Measurements from ENCODE around the gene SERPINA12. TPM values are rescaled to one million over a fixed set of nuclear protein-coding genes. Genes with fewer than 3 reads are reported as not detected.
"Not testable (repeated sequence)": the region's sequence is repeated elsewhere in the genome, so short reads cannot be mapped to it uniquely, and the experiment has no call there.

The SERPINA12 gene
- total RNA-seq, 1 donor, result not detected

- Histone ChIP-seq H4K20me1 (ENCODE audit: insufficient read depth, low read length) (no peaks in the 10 kb centered on the region), H3K27me3 (ENCODE audit: insufficient read depth, low read length) (peaks cover 13% of the 10 kb centered on the region), H3K27ac (ENCODE audit: low read depth, low read length) (no peak overlapping the region), H3K4me2 (ENCODE audit: insufficient read depth, low read length) (no peak overlapping the region), H3K36me3 (ENCODE audit: insufficient read depth, low read length) (no peaks in the 10 kb centered on the region), H3K79me2 (ENCODE audit: insufficient read depth, low read length) (no peaks in the 10 kb centered on the region), H3K4me3 (ENCODE audit: insufficient read depth, low read length) (no peak overlapping the region), H2AFZ (ENCODE audit: low read length) (no peak overlapping the region), H3K4me1 (ENCODE audit: insufficient read depth, low read length) (peaks cover 4% of the 10 kb centered on the region), H3K9me3 (ENCODE audit: low read depth, low read length) (no peaks in the 10 kb centered on the region)
- TF ChIP-seq CTCF (IDR thresholded peaks at IDR 0.05; ENCODE audit: extremely low read depth, low read depth, low read length), result no peak
- no peak for DNase-seq (ENCODE audit: insufficient read length, low spot score, missing footprints)
These were observed 6.2 kb upstream of the SERPINA12 start for GRCh38 chr14:94515426-94515825.

GRCh38 chr14:94514351-94514750 lies 5.1 kb upstream of the SERPINA12 start:
- H2AFZ ChIP-seq (ENCODE audit: low read length), result no peak overlapping the region
- peaks cover 13% of the 10 kb centered on the region for H3K27me3 ChIP-seq (ENCODE audit: insufficient read depth, low read length)
- DNase-seq (ENCODE audit: insufficient read length, low spot score, missing footprints), result no peak
- no peaks in the 10 kb centered on the region for H3K79me2 ChIP-seq (ENCODE audit: insufficient read depth, low read length)
- H3K27ac ChIP-seq (ENCODE audit: low read depth, low read length), result no peak overlapping the region
- no peaks in the 10 kb centered on the region for H4K20me1 ChIP-seq (ENCODE audit: insufficient read depth, low read length)
- H3K4me1 ChIP-seq (ENCODE audit: insufficient read depth, low read length), result peaks cover 4% of the 10 kb centered on the region
- H3K9me3 ChIP-seq (ENCODE audit: low read depth, low read length), result no peaks in the 10 kb centered on the region
- TF ChIP-seq CTCF (IDR thresholded peaks at IDR 0.05; ENCODE audit: extremely low read depth, low read depth, low read length), result no peak
- H3K4me2 ChIP-seq (ENCODE audit: insufficient read depth, low read length), result no peak overlapping the region
- no peaks in the 10 kb centered on the region for H3K36me3 ChIP-seq (ENCODE audit: insufficient read depth, low read length)
- H3K4me3 ChIP-seq (ENCODE audit: insufficient read depth, low read length), result no peak overlapping the region

GRCh38 chr14:94510481-94510880 lies 1.2 kb upstream of the SERPINA12 start:
- not testable (repeated sequence) for H3K36me3 ChIP-seq (ENCODE audit: insufficient read depth, low read length); H4K20me1 ChIP-seq (ENCODE audit: insufficient read depth, low read length); H3K4me3 ChIP-seq (ENCODE audit: insufficient read depth, low read length); H3K4me1 ChIP-seq (ENCODE audit: insufficient read depth, low read length); DNase-seq (ENCODE audit: insufficient read length, low spot score, missing footprints); H3K9me3 ChIP-seq (ENCODE audit: low read depth, low read length); H3K27ac ChIP-seq (ENCODE audit: low read depth, low read length); H3K27me3 ChIP-seq (ENCODE audit: insufficient read depth, low read length); H3K4me2 ChIP-seq (ENCODE audit: insufficient read depth, low read length); H2AFZ ChIP-seq (ENCODE audit: low read length); H3K79me2 ChIP-seq (ENCODE audit: insufficient read depth, low read length)

- TF ChIP-seq CTCF (IDR thresholded peaks at IDR 0.05; ENCODE audit: extremely low read depth, low read depth, low read length), result no peak
- Histone ChIP-seq H3K9me3 (ENCODE audit: low read depth, low read length) (no peaks in the 10 kb centered on the region), H3K4me1 (ENCODE audit: insufficient read depth, low read length) (no peaks in the 10 kb centered on the region), H3K4me3 (ENCODE audit: insufficient read depth, low read length) (no peak overlapping the region), H2AFZ (ENCODE audit: low read length) (no peak overlapping the region), H4K20me1 (ENCODE audit: insufficient read depth, low read length) (no peaks in the 10 kb centered on the region), H3K27me3 (ENCODE audit: insufficient read depth, low read length) (no peaks in the 10 kb centered on the region), H3K4me2 (ENCODE audit: insufficient read depth, low read length) (no peak overlapping the region), H3K79me2 (ENCODE audit: insufficient read depth, low read length) (no peaks in the 10 kb centered on the region), H3K27ac (ENCODE audit: low read depth, low read length) (no peak overlapping the region), H3K36me3 (ENCODE audit: insufficient read depth, low read length) (no peaks in the 10 kb centered on the region)
- DNase-seq (ENCODE audit: insufficient read length, low spot score, missing footprints), result no peak
These were observed 3.6 kb downstream of the SERPINA12 start for GRCh38 chr14:94505641-94506040.
